ENCODE results near the gene PARPBP.
"Not testable (repeated sequence)": the region's sequence is repeated elsewhere in the genome, so short reads cannot be mapped to it uniquely, and the experiment has no call there.

Gene PARPBP

DNA sequence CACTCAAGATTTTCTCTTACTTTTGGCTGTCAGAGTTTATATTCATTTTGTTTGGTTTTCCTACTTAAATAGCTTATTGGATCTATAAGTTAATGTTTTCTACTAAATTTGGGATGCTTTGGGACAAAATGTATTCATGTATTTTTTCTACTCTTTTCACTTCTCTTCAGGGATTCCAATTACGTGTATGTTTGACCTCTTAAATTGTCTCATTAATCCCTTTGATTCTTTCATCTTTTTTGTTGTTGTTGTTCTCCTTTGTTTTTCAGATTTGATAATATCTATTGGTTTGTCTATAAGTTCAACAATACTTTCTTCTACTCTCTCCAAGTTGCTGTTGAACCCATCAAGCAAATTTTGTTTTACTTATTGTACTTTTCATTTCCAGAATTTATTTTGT lies 43.4 kb downstream of the PARPBP start:
- DNase-seq: no peak

DNA sequence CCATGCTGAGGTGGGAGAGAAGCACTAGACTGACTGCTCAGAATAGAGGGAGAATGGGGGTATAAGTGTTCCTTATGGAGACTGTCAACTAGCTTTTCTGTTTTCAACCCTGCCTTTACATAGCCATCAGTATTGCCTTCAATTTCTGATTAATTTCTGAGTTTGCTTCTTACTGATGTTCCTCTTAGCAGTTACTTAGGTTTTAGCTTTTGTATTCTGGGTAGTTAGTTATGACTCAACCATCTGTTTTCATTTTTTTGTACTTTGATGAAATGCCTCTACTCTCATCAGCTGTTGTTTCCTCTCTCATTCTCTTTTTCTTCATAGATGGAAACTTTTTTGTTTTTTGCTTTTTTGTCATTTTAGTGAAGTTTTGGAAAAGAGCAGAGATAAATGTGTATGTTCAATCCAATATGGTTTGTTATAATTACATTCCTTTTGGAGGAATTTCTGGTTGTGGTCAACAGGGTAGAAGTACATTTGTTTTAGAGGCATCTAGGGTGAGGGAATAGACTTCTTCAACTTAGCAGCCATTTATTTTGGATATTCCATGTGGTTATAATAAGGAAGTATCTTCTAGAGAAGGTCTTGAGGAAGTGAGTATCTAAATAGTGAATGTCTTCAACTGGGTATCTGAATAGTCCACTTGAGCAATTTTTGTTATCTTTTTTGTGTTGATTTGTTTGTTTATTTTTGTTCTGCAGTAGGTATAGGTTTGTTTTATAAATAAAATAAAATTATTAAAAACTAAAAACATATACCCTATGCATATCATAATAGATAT lies 48.0 kb downstream of the PARPBP start:
- DNase-seq: no peak

DNA sequence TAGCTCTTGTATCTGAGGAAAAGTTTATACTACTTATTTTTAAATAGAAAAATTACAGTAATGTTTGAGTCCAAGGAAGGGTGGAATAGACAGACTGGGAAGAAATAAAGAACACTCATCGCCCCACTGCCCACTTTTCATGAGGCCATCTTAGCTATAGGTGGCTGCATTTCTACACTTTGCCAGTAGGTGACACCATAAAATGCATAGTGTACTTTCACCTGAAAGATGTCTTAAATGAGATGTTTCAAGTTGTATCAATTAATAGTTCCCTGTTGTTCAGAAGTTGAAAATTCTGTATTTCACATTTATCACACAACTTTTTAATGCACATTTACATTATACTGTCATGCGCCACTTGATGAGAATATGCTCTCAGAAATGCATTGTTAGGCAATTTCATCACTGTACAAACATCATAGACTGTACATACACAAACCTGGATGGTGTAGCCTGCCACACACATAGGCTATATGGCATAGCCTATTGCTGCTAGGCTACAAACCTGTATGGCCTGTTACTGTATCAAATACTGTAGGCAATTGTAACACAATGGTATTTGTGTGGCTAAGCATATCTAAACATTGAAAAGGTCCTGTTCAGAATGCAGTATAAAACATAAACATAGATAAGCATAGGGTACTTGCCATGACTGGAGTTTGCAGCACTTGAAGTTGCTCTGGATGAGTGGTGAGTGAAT lies 50.1 kb downstream of the PARPBP start:
- peak in 1 of 2 experiments; percentile 4 for DNase-seq

DNA sequence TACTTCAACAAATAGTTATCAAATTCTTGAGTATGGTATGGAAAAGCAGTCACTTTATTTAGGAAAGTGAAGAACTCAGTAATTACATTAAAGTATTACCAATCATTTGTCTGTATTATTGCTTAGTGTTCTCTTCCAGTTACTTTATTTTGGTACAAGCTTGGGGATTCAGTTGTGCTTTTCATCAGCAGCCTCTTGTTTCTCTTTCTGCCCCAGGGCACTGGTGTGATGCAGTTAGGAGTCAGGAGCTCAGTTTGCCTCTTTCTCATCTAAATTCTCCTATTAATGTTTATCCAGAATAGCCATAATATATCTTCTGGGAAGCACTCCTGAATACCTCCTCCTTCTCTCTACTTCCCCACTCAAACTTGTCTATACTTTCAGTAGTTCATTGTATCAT lies 52.0 kb downstream of the PARPBP start:
- no peak for DNase-seq

DNA sequence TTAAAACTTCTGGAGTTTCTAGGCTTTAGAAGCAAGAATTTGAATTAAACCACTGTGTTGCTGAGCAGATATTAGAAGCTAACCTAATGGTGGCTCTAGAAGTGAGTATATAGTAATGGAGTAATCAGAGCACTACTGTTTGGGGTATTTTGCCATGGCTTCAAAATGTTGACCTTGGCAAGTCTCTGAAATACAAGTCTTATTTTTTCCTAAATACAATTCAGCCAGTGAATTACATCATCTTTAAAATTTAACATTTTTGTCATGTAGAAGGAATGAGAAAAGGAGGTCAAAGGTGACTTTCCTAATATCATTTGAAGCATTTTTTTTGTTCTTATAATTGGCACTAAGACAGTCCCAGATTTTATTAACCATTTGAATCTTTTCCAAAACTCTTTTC lies 52.5 kb downstream of the PARPBP start:
- DNase-seq: no peak

DNA sequence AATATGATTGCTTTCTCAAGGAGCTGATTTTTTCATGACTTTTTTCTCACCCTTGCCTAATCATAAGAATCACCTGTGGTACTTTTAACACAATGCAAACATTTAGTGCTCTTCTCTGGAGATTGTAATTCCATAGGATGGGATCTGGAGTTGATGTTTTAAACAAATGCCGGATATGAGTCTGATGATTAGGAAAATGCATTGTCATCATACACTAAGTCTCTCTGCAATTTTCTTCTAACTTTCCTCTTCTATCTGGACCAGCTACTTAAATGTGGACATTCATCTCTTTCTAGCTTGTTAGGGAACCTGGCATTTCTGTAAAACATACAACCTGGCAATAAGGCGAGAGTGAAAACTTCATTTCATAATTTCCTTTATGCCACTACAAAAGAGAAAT lies 54.1 kb downstream of the PARPBP start:
- DNase-seq: no peak

DNA sequence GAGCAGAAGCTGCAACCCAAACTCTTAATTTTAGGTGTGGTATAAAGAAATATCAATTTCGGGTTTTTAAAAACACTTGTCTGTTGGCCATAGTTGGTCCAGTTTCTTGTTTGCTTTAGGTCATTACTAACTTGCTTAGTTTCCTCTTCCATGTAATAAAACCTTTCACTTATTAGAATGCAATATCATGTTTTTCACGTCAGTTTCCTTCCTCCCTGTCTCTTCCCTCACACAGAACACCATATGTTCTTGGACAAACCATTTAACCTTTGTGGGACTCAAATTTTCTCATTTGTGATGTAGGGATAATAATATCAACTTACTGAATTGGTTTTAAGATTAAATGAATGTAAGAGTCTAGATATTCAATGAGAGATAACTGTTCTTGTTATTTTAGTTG lies 54.8 kb downstream of the PARPBP start:
- DNase-seq: no peak

DNA sequence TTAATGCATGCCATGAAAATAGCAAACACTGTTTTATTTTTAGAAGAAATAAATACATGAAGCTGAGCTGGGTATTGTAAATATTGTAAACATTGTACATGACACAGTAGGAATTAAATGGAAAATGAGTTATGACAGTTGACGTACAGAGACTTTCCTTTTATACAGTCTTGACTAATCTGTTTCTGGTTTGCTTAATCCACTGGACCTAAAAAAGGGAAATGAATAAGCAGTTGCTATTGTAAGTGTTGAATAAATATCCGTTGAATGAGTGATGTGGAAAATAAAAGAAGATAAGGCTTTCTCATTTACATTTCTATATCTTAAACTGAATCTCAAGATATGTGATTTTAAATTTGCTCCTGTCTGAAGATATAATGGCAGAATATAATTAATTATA lies 62.7 kb downstream of the PARPBP start:
- DNase-seq: no peak

DNA sequence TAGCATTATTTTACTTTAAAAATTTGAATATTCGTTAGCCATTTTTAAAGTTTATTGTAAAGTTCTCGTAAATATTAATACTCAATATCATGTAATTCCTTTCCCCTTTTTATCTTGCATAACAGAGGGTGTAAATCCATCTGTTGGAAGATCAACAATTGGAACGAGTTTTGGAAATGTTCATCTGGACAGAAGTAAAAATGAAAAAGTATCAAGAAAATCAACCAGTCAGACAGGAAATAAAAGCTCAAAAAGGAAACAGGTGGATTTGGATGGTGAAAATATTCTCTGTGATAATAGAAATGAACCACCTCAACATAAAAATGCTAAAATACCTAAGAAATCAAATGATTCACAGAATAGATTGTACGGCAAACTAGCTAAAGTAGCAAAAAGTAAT lies 75.8 kb downstream of the PARPBP start:
- no peak for DNase-seq

DNA sequence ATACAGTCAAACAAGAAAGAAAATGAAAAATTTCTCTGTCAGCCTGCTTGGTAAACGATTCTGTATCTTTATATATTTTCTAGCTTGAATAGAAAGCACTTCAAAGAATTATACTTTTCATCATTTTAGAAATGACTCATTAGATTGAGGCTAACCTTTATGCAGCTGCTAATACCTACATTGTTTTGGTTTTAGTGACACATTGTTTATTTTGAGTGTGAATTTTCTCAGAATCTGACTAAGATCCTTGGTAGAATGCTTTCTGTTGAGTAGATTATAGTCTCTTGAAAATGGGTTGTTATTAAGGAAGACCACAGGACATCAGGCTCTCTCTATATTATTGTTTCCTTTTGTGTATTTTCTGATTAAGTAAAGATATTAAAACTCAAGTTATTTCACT lies 77.8 kb downstream of the PARPBP start, which contains the start of gene PMCH:
Gene PMCH, minus strand, starts transcription at position 45 of the 400 bp plus-strand sequence. CDS start 63 bp downstream, outside the sequence.
- DNase-seq: no peak

DNA sequence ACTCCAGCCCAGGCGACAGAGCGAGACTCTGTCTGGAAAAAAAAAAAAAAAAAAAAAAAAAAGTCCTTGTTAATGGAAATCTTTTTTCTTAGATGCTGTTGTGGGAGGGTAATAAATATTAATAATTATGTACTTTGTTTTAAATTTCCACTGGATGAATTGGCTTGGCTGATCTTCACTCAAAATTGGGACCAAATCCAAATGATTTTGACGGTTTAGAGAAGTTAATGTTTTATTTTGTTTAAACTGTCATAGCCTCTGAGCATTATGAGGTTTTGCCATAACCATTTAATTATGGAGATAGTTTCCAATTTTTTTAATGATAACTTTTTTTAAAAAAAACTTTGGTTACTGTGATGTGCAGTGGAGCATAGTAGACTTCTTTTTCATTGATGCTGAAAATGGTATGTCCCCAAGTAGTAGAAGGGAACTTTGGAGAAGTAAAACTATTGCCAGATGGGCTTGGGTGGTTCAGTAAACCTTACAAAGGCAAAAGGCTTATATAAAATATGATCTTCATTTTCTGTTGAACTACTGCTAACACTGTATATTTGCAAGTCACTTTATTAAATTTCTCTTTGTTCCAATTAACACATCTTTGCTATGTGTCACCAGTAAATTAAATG lies 81.6 kb downstream of the PARPBP start:
- no peak for DNase-seq

DNA sequence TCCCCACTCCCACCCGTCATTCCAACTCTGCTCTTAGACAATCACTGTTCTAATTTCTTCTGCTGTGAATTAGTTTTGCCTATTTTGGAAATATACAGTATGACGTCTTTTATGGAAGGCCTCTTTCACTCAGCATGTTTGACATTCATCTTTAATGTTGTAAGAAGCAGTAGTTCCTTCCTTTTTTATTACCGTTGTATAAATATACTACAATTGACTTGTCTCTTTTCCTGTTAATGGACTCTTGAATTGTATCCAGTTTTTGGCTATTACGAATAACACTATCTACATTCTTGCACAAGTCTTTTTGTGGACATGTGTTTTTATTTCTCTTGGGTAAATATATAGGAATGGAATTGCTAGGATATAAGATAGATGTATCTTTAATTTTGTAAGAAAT lies 82.6 kb downstream of the PARPBP start:
- no peak for DNase-seq

DNA sequence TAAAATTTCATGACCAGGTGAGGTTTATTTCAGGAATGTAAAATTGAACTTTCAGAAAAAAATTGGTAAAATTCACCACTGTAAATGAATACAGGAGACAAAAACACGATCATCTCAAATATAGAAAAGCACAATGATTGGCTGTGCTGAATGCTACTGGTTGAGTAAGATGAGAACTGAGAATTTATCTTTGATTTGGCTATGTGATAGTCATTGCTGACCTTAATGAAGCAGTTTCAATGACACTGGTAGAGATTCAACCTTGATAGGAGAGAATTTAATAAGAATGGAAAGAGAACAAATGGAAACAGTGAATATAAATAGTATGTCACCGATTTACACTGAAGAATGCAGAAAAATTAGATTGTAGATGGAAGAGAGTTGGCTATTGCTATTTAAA lies 84.0 kb downstream of the PARPBP start:
- no peak for DNase-seq

DNA sequence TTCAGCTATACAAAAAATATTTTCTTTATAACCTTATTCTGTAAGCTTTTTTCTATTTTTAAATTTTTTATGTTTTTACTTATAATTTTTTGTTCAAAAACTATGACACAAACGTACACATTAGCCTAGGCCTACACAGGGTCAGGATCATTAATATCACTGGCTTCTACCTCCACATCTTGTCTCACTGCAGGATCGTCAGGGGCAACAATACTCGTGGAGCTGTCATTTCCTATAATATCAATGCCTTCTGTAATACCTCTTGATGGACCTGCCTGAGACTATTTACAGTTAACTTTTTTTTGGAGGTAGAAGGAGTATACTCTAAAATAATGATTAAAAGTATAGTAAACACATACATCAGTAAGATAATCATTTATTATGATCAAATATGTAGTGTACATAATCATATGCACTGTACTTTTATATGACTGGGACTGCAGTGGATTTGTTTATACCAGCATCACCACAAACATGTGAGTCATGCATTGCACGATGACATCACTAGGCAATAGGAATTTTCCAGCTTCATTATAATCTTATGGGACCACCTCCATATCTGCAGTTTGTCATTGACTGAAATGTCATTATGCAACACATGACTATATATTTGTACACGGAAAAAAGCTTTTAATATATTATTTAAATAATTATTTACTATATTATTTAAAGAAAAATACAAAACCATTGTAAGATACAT lies 96.2 kb downstream of the PARPBP start:
- peak; percentile 20 to 57 for DNase-seq

DNA sequence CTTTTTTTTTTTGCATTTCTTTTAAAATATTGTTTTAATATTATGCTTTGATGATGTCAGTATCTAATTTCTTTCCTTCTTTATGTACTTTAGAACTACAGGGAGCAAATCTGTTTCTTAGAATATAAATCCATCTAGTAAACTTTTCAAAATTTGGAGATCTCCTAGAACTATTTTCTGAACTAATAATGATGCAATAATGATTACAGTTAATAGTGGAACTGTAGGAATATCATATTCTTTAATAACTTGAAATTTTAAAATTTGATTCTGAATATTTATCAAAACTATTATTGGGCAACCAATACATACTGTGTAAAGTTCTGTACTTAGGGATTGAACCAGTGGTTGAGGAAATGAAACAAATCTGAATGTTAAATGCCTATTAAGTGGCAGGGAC lies 100.8 kb downstream of the PARPBP start:
- DNase-seq: no peak

DNA sequence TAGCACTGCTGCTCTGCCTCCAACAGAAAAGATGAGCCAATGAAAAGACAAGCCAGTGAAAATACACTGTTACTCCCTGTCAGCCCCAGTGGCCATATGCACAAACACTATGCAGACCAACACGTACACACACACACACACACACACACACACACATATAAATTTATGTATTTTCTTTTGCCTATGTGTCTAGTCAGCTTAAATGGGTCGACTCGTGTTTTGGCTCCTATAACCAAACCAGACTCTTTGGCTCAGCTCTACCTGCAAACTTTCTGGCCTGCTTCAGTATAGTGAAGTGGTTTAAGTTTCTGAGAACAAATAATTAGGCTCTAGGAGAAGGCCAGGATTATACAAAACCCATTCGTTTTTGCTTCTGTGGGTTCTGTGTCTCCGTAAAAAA lies 108.0 kb downstream of the PARPBP start:
- no peak for DNase-seq

DNA sequence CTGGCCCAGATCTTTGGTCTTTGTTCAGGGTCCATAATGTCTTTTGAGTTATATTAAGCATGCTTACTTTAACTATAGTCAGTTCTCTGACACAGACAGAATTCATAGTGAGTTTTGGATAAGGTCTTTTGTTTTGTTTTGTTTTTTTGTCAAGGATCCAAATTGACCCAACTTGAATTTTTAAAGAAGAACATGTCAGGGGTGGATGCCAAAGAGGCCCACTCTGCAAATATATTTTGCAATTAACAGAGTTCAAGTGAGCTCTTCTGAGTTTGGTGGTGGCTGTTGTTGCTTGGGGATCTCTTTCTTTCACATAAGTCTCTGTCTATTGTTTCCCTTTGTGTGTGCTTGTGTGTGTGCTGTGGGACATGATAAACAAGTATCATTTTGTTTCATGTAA lies 112.1 kb downstream of the PARPBP start:
- no peak for DNase-seq

DNA sequence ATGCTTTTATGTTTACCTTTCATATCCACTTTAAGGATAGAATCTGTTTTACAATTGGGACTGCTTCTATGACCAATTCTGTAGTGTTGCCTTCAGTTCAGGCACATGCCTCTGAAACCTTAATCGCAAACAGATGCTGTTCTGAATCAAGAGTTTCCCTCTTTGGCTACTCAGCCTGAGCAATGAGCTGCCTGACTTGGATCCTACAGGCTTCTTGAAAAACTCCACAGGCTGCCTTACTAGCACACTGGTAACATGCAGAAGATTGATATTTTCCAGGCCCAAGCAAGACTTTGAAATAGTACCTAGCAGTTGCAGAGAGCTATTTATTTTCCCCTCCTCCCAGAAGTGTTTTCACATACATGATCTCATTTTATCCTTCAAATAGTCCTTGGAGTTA lies 112.5 kb downstream of the PARPBP start:
- DNase-seq: no peak

DNA sequence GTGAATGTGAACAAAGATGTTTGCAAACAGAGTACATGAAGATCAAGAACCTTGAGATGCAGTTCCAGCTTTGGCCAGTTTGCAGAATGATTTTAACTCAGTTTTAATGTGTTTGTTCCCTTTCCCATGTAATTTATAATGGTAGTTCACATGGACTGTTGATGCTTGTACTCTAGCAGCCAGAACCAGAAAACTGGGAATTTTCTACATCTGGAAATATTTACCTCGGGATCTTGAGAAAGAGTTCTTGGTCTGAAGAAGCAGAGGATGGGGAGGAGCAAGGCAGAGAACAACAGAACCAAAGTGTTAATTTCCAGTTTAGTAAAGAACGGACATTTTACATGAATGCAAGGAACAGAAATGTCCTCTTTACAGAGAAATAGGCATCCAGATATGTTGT lies 114.6 kb downstream of the PARPBP start:
- no peak for DNase-seq

DNA sequence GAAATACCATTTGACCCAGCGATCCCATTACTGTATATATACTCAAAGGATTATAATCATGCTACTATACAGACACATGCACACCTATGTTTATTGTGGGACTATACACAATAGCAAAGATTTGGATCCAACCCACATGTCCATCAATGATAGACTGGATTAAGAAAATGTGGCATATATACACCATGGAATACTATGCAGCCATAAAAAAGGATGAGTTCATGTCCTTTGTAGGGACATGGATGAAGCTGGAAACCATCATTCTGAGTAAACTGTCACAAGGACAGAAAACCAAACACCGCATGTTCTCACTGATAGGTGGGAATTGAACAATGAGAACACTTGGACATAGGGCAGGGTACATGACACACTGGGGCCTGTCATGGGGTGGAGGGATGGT lies 120.9 kb downstream of the PARPBP start:
- DNase-seq: not testable (repeated sequence)

Measured in SW 1271 (cell line).